Measurements from ENCODE around the gene USP21.

DNA sequence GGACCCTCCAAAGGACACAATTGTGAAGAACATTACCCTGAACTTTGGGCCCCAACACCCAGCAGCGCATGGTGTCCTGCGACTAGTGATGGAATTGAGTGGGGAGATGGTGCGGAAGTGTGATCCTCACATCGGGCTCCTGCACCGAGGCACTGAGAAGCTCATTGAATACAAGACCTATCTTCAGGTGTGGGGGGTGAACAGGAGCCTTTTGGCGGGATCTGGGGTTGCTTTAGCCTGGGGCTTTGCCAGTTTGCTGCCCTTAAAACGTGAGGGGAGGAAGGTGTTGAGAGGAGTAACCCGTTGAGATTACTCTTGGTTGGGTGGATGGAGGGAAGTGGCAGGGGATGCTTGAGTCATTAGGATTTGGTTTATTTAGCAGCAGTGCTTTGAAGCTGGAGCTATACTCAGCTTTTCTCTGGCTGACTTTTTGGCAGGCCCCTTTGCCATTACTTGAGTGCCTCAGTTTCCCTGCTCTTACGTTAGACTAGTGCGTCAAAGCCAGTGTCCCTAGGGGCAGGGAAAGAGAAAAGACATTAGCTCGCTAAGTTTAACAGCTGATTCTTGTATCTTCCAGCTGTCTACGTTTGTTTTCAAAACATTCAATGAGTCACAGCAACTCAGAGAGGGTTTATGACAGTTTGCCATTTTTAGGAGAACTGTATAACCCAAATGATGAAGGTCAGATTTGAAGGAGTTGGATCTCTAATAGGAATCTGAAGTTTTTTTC lies 47.3 kb downstream of the USP21 start:
- TF ChIP-seq, protein P1, sequence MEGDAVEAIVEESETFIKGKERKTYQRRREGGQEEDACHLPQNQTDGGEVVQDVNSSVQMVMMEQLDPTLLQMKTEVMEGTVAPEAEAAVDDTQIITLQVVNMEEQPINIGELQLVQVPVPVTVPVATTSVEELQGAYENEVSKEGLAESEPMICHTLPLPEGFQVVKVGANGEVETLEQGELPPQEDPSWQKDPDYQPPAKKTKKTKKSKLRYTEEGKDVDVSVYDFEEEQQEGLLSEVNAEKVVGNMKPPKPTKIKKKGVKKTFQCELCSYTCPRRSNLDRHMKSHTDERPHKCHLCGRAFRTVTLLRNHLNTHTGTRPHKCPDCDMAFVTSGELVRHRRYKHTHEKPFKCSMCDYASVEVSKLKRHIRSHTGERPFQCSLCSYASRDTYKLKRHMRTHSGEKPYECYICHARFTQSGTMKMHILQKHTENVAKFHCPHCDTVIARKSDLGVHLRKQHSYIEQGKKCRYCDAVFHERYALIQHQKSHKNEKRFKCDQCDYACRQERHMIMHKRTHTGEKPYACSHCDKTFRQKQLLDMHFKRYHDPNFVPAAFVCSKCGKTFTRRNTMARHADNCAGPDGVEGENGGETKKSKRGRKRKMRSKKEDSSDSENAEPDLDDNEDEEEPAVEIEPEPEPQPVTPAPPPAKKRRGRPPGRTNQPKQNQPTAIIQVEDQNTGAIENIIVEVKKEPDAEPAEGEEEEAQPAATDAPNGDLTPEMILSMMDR (IDR thresholded peaks at IDR 0.05): no peak
- TF ChIP-seq POLR2A (IDR thresholded peaks at IDR 0.05): no peak

Measured in Peyer's patch (tissue), 4 donors.